GM19372 (cell line): ENCODE measurements around the gene TNNC2.
"Not testable (repeated sequence)": the region's sequence is repeated elsewhere in the genome, so short reads cannot be mapped to it uniquely, and the experiment has no call there.

Source experiments
- ATAC-seq: cut with Tn5 transposase; IDR thresholded peaks from one replicate; pipeline ENCODE4 v1.9.1; 2021; ENCODE audit warnings: mild to moderate bottlenecking, low read depth, moderate library complexity; ENCODE audit not compliant: unreplicated experiment

The TNNC2 gene

DNA sequence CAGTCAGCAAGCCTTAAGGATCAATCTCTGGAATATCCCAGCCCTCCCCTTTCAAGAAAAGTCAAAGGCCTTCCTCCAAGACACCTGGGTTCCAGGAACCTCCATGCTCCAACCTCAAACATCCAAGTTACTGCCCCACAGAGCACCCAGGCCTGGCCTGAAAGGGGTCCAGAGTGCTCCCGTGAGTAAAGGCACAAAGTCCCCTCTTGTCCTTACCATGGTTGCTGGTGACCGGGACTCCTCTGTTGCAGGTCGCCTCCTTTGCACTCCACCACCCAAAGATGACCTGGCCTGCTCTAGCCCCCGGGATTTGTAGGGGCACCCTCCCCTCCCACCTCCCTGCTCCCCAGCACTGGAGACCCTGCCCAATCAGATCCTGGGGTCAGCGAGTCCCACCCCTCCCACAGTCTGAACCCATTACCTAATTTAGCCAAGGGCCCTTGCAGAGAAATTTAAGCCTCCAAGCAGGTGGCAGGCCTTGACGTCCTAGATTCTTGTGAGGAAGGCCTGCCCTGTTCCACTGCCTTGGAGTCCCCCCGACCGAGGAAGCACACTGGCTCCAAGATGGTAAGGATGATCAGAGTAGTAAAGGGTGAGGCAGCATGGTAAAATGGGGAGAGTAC lies at the start of gene TNNC2:
Gene TNNC2 (minus strand): TSS at position 283 of the 623 bp plus-strand sequence. CDS start 64 bp downstream, at position 219.
- no peak for ATAC-seq

- no peak for ATAC-seq
These were observed 47.5 kb upstream of the TNNC2 start for GRCh38 chr20:45874576-45874975.

DNA sequence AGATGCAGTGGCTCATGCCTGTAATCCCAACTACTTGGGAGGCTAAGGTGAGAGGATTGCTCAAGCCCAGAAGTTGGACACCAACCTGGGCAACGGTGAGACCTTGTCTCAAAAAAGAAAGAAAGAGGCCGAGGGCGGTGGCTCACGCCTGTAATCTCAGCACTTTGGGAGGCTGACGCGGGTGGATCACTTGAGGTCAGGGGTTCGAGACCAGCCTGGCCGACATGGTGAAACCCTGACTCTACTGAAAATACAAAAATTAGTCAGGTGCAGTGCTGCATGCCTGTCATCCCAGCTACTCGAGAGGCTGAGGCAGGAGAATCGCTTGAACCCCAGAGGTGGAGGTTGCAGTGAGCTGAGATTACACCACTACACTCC lies 47.0 kb upstream of the TNNC2 start:
- not testable (repeated sequence) for ATAC-seq

GRCh38 chr20:45873409-45874103 lies 46.4 kb upstream of the TNNC2 start:
- no peak for ATAC-seq

GRCh38 chr20:45872626-45873025 lies 45.5 kb upstream of the TNNC2 start:
- no peak for ATAC-seq

DNA sequence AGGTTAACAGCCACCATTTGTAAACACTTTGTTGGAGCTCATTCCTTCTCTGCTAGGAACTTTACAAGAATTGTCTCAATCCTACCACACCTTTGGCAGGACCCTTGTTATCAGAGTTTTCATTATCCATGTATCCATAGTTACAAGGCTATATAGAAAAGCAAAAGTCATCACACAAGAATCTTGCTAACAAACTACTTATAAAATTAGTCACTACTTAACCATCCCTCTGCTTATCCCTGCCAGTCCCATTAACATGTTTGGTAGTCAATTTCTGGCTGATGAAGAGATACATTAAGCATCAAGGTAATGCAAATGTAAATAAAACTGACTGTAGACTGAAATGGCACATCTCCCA lies 40.7 kb upstream of the TNNC2 start:
- ATAC-seq, result no peak

GRCh38 chr20:45867136-45867818 lies 40.2 kb upstream of the TNNC2 start:
- no peak for ATAC-seq

GRCh38 chr20:45866454-45866853 lies 39.3 kb upstream of the TNNC2 start:
- ATAC-seq, result no peak

- no peak for ATAC-seq
These were observed 36.7 kb upstream of the TNNC2 start for GRCh38 chr20:45863543-45864470.

- ATAC-seq, result no peak
These were observed 34.3 kb upstream of the TNNC2 start for GRCh38 chr20:45861221-45862075.

DNA sequence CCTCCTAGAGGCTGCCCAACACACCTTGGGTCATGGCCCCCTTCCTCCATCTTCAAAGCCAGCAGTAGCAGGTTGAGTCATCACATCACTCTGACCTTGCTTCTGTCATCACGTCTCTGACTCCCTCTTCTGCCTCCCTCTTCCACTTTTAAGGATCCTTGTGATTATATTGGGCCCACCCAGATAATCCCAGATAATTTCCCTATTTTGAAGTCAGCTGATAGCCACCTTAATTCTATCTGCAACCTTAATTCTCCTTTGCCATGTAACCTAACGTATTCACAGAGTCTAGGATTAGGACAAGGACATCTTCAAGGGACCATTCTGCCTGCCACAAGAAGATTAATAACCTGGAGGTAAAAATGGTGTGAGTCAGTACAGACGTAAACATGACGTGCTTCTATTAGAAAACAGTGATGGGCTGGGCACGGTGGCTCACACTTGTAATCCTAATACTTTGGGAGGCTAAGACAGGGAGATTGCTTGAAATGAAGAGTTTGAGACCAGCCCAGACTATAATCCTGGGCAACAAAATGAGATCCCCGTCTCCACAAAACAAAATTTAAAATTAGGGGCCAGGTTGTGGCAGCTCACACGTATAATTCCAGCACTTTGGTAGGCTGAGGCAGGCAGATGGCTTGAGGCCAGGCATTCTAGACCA lies 33.6 kb upstream of the TNNC2 start:
- no peak for ATAC-seq

GRCh38 chr20:45859916-45860315 lies 32.8 kb upstream of the TNNC2 start:
- no peak for ATAC-seq

DNA sequence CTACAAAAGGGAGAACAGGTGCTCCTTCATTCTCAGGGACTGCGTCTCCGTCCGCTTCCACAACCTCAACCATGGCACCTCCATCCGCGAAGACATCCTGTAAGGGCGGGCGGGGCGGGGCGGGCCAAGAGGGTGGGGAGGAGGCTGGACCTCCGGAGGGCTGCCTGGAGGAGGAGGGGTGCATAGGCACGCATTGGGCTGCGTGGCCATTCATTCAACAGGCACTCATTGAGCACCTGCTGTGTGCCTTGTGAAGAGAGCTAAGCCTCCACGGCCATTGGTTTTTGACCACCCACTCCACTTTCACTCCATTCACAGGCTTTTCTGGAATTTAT lies 30.7 kb upstream of the TNNC2 start:
- peak; percentile 16 for ATAC-seq

GRCh38 chr20:45857114-45857881 lies 30.2 kb upstream of the TNNC2 start, which contains the start of the genes ACOT8 and ZSWIM3:
TSS of gene ACOT8 (minus strand) at chr20:45857392. CDS start at chr20:45857315, 77 bp downstream.
TSS of gene ZSWIM3 (plus strand) at chr20:45857614. CDS start at chr20:45857826, 212 bp downstream.
- ATAC-seq, result peak; percentile 97

DNA sequence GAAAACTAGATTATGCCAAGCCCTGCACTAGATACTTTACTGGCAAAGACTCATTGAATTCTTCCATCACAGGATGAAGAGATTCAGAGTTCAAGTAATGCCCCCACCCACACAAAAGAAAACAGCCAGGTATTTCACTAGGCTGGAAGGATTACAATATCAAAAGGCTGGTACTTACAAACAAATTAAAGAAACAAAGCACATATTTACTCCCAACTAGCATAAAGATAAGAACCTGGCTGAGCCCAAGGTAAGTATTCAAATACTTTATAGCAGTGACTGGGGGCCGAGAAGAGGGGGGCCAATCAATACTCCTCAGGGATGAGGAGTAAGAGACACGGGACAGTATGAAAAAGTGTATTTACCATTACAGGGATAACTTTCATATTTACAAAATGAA lies 26.4 kb upstream of the TNNC2 start:
- ATAC-seq, result no peak

GRCh38 chr20:45852326-45852725 lies 25.2 kb upstream of the TNNC2 start:
- no peak for ATAC-seq

- ATAC-seq, result no peak
These were observed 24.4 kb upstream of the TNNC2 start for GRCh38 chr20:45851501-45851900.

DNA sequence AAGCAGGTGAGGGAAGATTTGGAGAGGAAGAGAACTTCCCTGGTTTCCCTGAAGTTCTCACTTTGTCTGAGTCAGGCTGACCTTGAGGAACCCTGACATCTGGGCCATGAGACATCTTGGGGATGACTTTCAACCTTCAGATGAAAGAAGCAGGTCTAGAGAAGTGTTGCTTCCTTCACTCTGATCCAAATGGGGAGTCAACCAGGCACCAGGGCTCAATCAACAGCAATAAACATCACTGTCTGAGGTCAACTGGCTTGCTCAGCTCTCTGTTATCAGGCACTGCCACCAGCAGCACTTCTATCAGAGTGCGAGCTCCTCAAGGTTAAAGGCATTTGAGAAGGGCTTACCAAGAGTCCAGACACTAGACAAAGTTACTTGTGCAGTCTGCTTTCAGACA lies 23.8 kb upstream of the TNNC2 start:
- ATAC-seq, result no peak

DNA sequence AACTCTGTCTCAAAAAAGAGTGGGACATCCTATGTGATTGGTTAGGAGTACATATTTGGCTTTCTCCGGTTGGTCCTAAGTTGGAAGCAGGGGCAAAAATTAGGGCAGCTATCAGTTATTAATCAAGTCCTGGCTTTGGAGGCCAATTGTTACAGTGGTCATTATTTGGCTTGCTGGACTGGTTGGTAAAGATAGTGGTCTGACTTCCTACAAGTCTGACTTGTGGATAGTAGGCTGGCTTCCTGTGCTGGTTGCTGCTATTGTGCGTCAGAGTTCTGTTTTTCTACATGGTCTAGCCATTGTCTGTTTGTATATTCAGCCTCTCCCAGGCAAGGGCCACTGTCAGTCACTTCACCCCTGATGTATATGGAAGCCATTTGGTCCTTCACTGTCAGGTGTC lies 23.1 kb upstream of the TNNC2 start:
- no peak for ATAC-seq
